NCI-H1694 (cell line): ENCODE measurements around the gene PPIP5K1.

Experiments used
- DNase-seq: peaks from one replicate; lab custom pipeline; 2025; lab: John Stamatoyannopoulos, UW

Gene PPIP5K1

DNA sequence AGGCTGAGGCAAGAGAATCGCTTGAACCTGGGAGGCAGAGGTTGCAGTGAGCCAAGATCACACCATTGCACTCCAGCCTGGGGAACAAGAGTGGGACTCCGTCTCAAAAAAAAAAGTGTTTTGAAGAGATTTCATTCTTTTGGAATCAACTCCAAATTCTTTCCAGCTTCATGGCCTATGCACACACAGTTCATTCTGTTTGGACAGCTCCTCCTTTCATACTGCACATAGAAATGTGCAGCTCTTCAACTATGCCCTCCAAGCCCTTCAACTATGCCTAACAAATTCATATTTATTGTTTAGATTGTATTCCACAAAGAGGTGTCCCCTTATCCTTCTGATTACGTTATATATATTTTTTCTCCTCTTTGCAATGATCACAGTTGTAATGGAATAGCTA, 101.2 kb downstream of the PPIP5K1 start:
- no peak for DNase-seq

GRCh38 chr15:43487271-43487895, 102.6 kb downstream of the PPIP5K1 start:
- no peak for DNase-seq

- no peak for DNase-seq
Measured at GRCh38 chr15:43484455-43484854, 105.6 kb downstream of the PPIP5K1 start.
